Neural cell (in vitro differentiated cells): Measurements from ENCODE around the gene SYNJ1. TPM values are rescaled to one million over a fixed set of nuclear protein-coding genes. Genes with fewer than 3 reads are reported as not detected.

ENCODE experiments used
- H2AFZ ChIP-seq: fragments of 200-600, 300-800 bp; sonication (generic), shearing (Covaris generic); 2 replicates; pipeline ENCODE4 v1.6.0; 2014; ENCODE audit warnings: low read depth, mild to moderate bottlenecking, antibody characterized with exemption, low read length, moderate library complexity
- H3F3A ChIP-seq: fragments of 200-600 bp; shearing (Covaris generic); 2 replicates; pipeline ENCODE4 v1.6.1; 2016; ENCODE audit warnings: mild to moderate bottlenecking, moderate library complexity, mixed read lengths, antibody characterized with exemption, low read length; ENCODE audit not compliant: insufficient read depth, poor library complexity, severe bottlenecking
- H3K27ac ChIP-seq: fragments of 200-600, 300-800 bp; sonication (generic), shearing (Covaris generic); 2 replicates; pipeline ENCODE4 v1.5.1; 2014; ENCODE audit warnings: mild to moderate bottlenecking, low read length, moderate library complexity
- H3K27me3 ChIP-seq: fragments of 300-800, 200-600 bp; sonication (generic), shearing (Covaris generic); 2 replicates; pipeline ENCODE4 v1.6.0; 2014; ENCODE audit warnings: mild to moderate bottlenecking, low read depth, low read length, moderate library complexity; ENCODE audit not compliant: insufficient read depth
- H3K36me3 ChIP-seq: fragments of 300-800, 200-600 bp; sonication (generic), shearing (Covaris generic); 2 replicates; pipeline ENCODE4 v1.5.1; 2014; ENCODE audit warnings: mild to moderate bottlenecking, antibody characterized with exemption, low read length, moderate library complexity; ENCODE audit not compliant: insufficient read depth
- H3K4me2 ChIP-seq: fragments of 300-800, 200-600 bp; sonication (generic), shearing (Covaris generic); 2 replicates; pipeline ENCODE4 v1.6.0; 2014; ENCODE audit warnings: mild to moderate bottlenecking, low read length
- H3K4me3 ChIP-seq: fragments of 300-800, 200-600 bp; sonication (generic), shearing (Covaris generic); 2 replicates; pipeline ENCODE4 v1.5.1; 2014; ENCODE audit warnings: mild to moderate bottlenecking, low read length, moderate library complexity
- H3K79me2 ChIP-seq: fragments of 200-600 bp; shearing (Covaris generic); replicated peaks from 2 replicates; pipeline ENCODE4 v1.6.0; 2014; ENCODE audit warnings: mild to moderate bottlenecking, low read length, moderate library complexity; ENCODE audit not compliant: insufficient read depth
- H3K9ac ChIP-seq: fragments of 300-800, 200-600 bp; sonication (generic), shearing (Covaris generic); 2 replicates; pipeline ENCODE4 v1.6.1; 2016; ENCODE audit warnings: mild to moderate bottlenecking, low read length, mixed read lengths
- H3K9me2 ChIP-seq: fragments of 200-600 bp; shearing (Covaris generic); 2 replicates; pipeline ENCODE4 v1.6.1; 2016; ENCODE audit warnings: mild to moderate bottlenecking, low read length, mixed read lengths; ENCODE audit not compliant: insufficient read depth
- H3K9me3 ChIP-seq: fragments of 200-600, 300-800 bp; sonication (generic), shearing (Covaris generic); 2 replicates; pipeline ENCODE4 v1.6.1; 2016; ENCODE audit warnings: mild to moderate bottlenecking, mixed run types, low read length, moderate library complexity, mixed read lengths
- H4K20me1 ChIP-seq: fragments of 200-600 bp; shearing (Covaris generic); 2 replicates; pipeline ENCODE4 v1.6.1; 2016; ENCODE audit warnings: mild to moderate bottlenecking, mixed run types; ENCODE audit not compliant: insufficient read depth
- EP300 ChIP-seq: fragments of 450-650 bp; conservative IDR thresholded peaks from 2 replicates; pipeline ENCODE4 v1.6.1; 2014; ENCODE audit warnings: antibody characterized with exemption, mild to moderate bottlenecking, moderate library complexity; ENCODE audit not compliant: poor library complexity, severe bottlenecking
- EZH2 ChIP-seq: fragments of 200-600, 300-800 bp; shearing (Covaris generic), sonication (generic); IDR thresholded peaks from 2 replicates; pipeline ENCODE4 v1.6.1; 2014; ENCODE audit warnings: antibody characterized with exemption, low read length, borderline replicate concordance, mild to moderate bottlenecking; ENCODE audit not compliant: insufficient read depth, poor library complexity, severe bottlenecking
- MXI1 ChIP-seq: fragments of 450-650 bp; conservative IDR thresholded peaks from 2 replicates; pipeline ENCODE4 v1.6.1; 2014; ENCODE audit warnings: antibody characterized with exemption, mild to moderate bottlenecking; ENCODE audit not compliant: poor library complexity, severe bottlenecking
- POLR2AphosphoS5 ChIP-seq: IDR thresholded peaks from 2 replicates; pipeline ENCODE4 v1.6.1; 2012
- RAD21 ChIP-seq: fragments of 450-650 bp; conservative IDR thresholded peaks from 2 replicates; pipeline ENCODE4 v1.6.1; 2014; ENCODE audit warnings: antibody characterized with exemption, mild to moderate bottlenecking, moderate library complexity
- SMC3 ChIP-seq: fragments of 450-650 bp; conservative IDR thresholded peaks from 2 replicates; pipeline ENCODE4 v1.6.1; 2014; ENCODE audit warnings: antibody characterized with exemption, mild to moderate bottlenecking, moderate library complexity; ENCODE audit not compliant: poor library complexity
- TAF1 ChIP-seq: IDR thresholded peaks from 2 replicates; pipeline ENCODE4 v1.6.1; 2012; ENCODE audit warnings: low read depth
- polyA plus RNA-seq: library from polyadenylated mRNA; depleted of rRNA; stranded (reverse); fragments of >200 nt; gene quantifications from 2 replicates; pipeline ENCODE4 v1.2.3, GENCODE V29; 2014
- TF ChIP-seq, protein P1 (sequence below): IDR thresholded peaks from 2 replicates; pipeline ENCODE4 v1.6.1; 2012; ENCODE audit warnings: borderline replicate concordance
- TF ChIP-seq, protein P2 (sequence below): fragments of 450-650 bp; IDR thresholded peaks from 2 replicates; pipeline ENCODE4 v1.5.1; 2014; ENCODE audit warnings: antibody characterized with exemption, mild to moderate bottlenecking, moderate library complexity; ENCODE audit not compliant: poor library complexity, severe bottlenecking

SYNJ1 gene
- polyA plus RNA-seq, 1 donor from 2014 or later: 24.1 TPM

DNA sequence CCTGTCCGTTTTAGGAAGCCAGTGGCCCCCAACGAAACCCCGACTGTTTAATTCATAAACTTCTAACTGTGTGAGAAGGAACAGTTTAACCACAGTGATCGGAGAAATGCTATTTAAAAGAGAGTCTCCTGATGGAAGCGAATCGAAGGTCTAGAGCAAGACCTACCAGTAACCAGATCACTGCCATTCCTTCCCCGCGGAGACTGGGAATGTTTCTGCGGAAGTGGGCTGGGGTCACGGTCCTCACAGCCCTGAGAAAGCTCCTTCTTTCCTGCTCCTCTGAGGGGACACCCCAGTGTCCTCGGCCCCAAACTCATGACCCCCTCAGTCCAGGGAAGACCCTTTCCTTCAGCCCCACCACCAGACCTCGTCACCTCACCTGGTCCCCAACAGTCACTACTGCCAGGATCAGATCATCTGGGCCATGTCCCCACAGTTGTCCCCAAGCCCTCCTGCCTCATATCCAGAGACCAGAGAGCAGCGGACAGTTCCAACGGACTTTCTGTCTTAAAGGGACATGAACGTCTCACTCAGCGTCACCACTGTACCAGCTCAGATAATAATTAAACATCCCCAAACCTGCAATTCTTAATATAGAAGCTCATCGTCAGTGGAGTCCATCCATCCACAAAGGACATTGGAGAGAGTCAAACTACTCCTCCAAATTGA is 142.6 kb downstream of the SYNJ1 start, which contains the start of gene TCP10L:
Gene TCP10L (minus strand): TSS at position 482 of the 669 bp plus-strand sequence. CDS start 1,219 bp downstream, outside the sequence.
- Histone ChIP-seq H3K9me2 (no peaks in the 10 kb centered on the region), H3K4me3 (no peak within 1 kb of the TSS), H3K9ac (no peak within 1 kb of the TSS), H3K36me3 (no peaks in the 10 kb centered on the region), H2AFZ (no peak within 1 kb of the TSS), H3F3A (no peaks in the 10 kb centered on the region), H3K4me2 (no peak within 1 kb of the TSS), H3K79me2 (no peaks in the 10 kb centered on the region), H3K27me3 (no peaks in the 10 kb centered on the region), H3K27ac (no peak within 1 kb of the TSS), H4K20me1 (no peaks in the 10 kb centered on the region), H3K9me3 (no peaks in the 10 kb centered on the region)
- TF ChIP-seq, protein P1, sequence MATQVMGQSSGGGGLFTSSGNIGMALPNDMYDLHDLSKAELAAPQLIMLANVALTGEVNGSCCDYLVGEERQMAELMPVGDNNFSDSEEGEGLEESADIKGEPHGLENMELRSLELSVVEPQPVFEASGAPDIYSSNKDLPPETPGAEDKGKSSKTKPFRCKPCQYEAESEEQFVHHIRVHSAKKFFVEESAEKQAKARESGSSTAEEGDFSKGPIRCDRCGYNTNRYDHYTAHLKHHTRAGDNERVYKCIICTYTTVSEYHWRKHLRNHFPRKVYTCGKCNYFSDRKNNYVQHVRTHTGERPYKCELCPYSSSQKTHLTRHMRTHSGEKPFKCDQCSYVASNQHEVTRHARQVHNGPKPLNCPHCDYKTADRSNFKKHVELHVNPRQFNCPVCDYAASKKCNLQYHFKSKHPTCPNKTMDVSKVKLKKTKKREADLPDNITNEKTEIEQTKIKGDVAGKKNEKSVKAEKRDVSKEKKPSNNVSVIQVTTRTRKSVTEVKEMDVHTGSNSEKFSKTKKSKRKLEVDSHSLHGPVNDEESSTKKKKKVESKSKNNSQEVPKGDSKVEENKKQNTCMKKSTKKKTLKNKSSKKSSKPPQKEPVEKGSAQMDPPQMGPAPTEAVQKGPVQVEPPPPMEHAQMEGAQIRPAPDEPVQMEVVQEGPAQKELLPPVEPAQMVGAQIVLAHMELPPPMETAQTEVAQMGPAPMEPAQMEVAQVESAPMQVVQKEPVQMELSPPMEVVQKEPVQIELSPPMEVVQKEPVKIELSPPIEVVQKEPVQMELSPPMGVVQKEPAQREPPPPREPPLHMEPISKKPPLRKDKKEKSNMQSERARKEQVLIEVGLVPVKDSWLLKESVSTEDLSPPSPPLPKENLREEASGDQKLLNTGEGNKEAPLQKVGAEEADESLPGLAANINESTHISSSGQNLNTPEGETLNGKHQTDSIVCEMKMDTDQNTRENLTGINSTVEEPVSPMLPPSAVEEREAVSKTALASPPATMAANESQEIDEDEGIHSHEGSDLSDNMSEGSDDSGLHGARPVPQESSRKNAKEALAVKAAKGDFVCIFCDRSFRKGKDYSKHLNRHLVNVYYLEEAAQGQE: no peak
- no peak for TF ChIP-seq SMC3
- TF ChIP-seq TAF1: no peak
- no peak for TF ChIP-seq RAD21
- no peak for TF ChIP-seq POLR2AphosphoS5
- TF ChIP-seq EP300: no peak
- no peak for TF ChIP-seq EZH2
- no peak for TF ChIP-seq MXI1
- TF ChIP-seq, protein P2, sequence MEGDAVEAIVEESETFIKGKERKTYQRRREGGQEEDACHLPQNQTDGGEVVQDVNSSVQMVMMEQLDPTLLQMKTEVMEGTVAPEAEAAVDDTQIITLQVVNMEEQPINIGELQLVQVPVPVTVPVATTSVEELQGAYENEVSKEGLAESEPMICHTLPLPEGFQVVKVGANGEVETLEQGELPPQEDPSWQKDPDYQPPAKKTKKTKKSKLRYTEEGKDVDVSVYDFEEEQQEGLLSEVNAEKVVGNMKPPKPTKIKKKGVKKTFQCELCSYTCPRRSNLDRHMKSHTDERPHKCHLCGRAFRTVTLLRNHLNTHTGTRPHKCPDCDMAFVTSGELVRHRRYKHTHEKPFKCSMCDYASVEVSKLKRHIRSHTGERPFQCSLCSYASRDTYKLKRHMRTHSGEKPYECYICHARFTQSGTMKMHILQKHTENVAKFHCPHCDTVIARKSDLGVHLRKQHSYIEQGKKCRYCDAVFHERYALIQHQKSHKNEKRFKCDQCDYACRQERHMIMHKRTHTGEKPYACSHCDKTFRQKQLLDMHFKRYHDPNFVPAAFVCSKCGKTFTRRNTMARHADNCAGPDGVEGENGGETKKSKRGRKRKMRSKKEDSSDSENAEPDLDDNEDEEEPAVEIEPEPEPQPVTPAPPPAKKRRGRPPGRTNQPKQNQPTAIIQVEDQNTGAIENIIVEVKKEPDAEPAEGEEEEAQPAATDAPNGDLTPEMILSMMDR: no peak

DNA sequence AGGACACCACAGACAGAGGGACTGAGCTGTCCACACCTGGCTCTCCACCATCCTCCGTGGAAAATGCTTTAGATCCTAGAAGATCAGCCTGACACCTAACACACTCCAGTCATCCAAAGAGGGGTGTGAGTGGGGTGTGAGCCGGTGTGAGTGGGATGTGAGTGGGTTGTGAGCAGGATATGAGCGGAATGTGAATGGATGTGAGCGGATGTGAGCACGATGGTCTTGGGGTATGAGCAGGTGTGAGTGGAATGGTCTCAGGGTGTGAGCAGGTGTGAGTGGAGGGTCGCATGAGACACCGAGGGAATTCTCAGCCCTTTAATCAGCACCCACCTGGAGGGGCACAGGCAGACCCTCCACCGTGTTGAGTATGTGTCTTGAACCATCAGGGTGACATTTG is 143.3 kb downstream of the SYNJ1 start:
- Histone ChIP-seq H3K27me3 (no peaks in the 10 kb centered on the region), H3K9me3 (no peaks in the 10 kb centered on the region), H3K4me3 (no peak overlapping the region), H3K27ac (no peak overlapping the region), H3K36me3 (no peaks in the 10 kb centered on the region), H4K20me1 (no peaks in the 10 kb centered on the region), H3F3A (no peaks in the 10 kb centered on the region), H3K79me2 (no peaks in the 10 kb centered on the region), H3K9me2 (no peaks in the 10 kb centered on the region), H3K4me2 (no peak overlapping the region), H2AFZ (no peak overlapping the region), H3K9ac (no peak overlapping the region)
- TF ChIP-seq RAD21 (no peak), TAF1 (no peak), EZH2 (no peak), EP300 (no peak), POLR2AphosphoS5 (no peak), MXI1 (no peak), SMC3 (no peak)
- TF ChIP-seq, protein P1: no peak
- TF ChIP-seq, protein P2: no peak
